Ovary (tissue), 9 donors: ENCODE data around the gene THSD4. TPM values are rescaled to one million over a fixed set of nuclear protein-coding genes. Genes with fewer than 3 reads are reported as not detected.

Experiments
- DNase-seq, 5 donors: peaks; one replicate each; pipeline ENCODE4 v3.0.0-alpha.2; 2019 to 2020
- H3K27ac ChIP-seq, 2 donors: fragments of 200-600 bp; one replicate each; pipeline versions ENCODE4 v1.5.1 to v1.8.0; 2019 to 2022
- H3K27me3 ChIP-seq: fragments of 200-600 bp; one replicate; pipeline ENCODE4 v1.8.0; 2022
- H3K36me3 ChIP-seq: fragments of 200-600 bp; sonication (generic); one replicate; pipeline ENCODE4 v1.5.1; 2019
- H3K4me1 ChIP-seq: one replicate; pipeline ENCODE4 v1.8.1; 2013; ENCODE audit warnings: mild to moderate bottlenecking, moderate library complexity; ENCODE audit not compliant: insufficient read depth
- H3K4me3 ChIP-seq: fragments of 200-600 bp; sonication (generic); one replicate; pipeline ENCODE4 v1.5.1; 2017
- H3K9me3 ChIP-seq, 2 donors: fragments of 200-600 bp in 1 of 2; sonication (generic) in 1 of 2; one replicate each; pipeline versions ENCODE4 v1.5.1 to v1.8.1; 2013 to 2019; ENCODE audit warnings: mild to moderate bottlenecking in 1 of 2, moderate library complexity in 1 of 2
- EP300 ChIP-seq: sonication (generic); formaldehyde crosslinking; IDR thresholded peaks from one replicate; pipeline ENCODE4 v1.6.1; 2017; ENCODE audit warnings: antibody characterized with exemption
- POLR2A ChIP-seq: fragments of 450-650 bp; IDR thresholded peaks from one replicate; pipeline ENCODE4 v1.6.1; 2017; ENCODE audit warnings: antibody characterized with exemption, mild to moderate bottlenecking, moderate library complexity
- WGBS, 3 donors: extraction: QIAGEN DNeasy Blood & Tissue Kit in 1 of 3; methylation state at CpG; one replicate each; pipeline versions ENCODE4 v1.1.5 to v1.1.7; 2013 to 2017; 5-methylcytosine and 5-hydroxymethylcytosine counted together
- intact Hi-C, 4 donors: fragments of 100-400 bp; cut with DNase I; formaldehyde crosslinking; loops; one replicate each; pipeline versions ENCODE4 v1.11.0 to v1.15.1; 2022 to 2023
- polyA plus RNA-seq, 2 donors: library from polyadenylated mRNA; stranded (reverse); fragments of 200-250 nt in 1 of 2; fragments of 350-450 nt in 1 of 2; fragmentation: Illumina TruSeq in 1 of 2; extraction: RNeasy Lipid Tissue Mini Kit (QIAGEN cat#74804) in 1 of 2; gene quantifications; one replicate each; pipeline ENCODE4 v1.2.3, GENCODE V29; 2013 to 2014
- total RNA-seq, 7 donors: library from RNA; depleted of rRNA in 2 of 7; stranded (reverse); fragments of >200 nt in 2 of 7; fragmentation: NEBNext Ultra II Directional in 3 of 7; extraction: Animal tissue kit (Norgen Biotek cat#: 25700) in 3 of 7; gene quantifications; one replicate each; pipeline versions ENCODE4 v1.1.0 to v1.2.4, GENCODE V29; 2016 to 2023
- TF ChIP-seq, protein P1 (sequence below), 3 donors: fragments of 450-650 bp in 2 of 3; fragments of 200-600 bp in 1 of 3; IDR thresholded peaks; one replicate each; pipeline versions ENCODE4 v1.5.1 to v1.8.0; 2016 to 2022; ENCODE audit warnings: antibody characterized with exemption in 3 of 3, mild to moderate bottlenecking in 1 of 3
- donor health status: DM: no; HTN: no; CAD: no; lungs with moderate emphysema.
- donor health status: DM: no; HTN: no; CAD: no.
- donor health status: Bipolar disorder and iron deficiency.
- donor health status: DM: yes; HTN: yes; CAD: no.
- donor health status: DM: no; HTN: no; CAD: no.
- donor health status: DM: yes; HTN: yes; CAD: no.

The THSD4 gene
- total and polyA plus RNA-seq, 9 donors = 3.2 to 53.4 (median 13.5) TPM

DNA sequence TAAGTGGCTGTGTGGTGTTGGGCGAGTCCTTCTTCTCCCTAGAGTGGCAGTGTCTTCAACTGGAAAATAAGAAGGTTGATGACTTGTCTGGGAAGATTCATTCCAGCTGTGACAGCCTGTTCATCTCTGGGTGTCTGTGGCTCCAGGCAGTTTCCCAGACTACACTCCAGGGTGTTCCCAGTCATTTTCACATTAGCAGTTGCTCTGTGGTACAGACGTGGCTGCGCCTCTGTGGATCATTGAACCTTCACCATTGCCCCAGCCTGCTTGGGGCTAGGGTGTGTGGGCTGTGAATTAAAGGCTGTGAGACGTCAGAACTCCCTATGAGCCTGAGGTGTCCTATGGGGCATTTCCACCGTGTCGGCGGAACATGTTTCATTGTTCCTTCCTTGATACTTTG, 455.5 kb downstream of the THSD4 start:
- Histone ChIP-seq H3K36me3 (no peaks in the 10 kb centered on the region), H3K4me3 (no peak overlapping the region), H3K9me3 (no peaks in the 10 kb centered on the region), H3K27me3 (no peaks in the 10 kb centered on the region), H3K27ac (no peak overlapping the region), H3K4me1 (peaks cover under 1% of the 10 kb centered on the region)
- no peak for TF ChIP-seq POLR2A
- TF ChIP-seq, protein P1, sequence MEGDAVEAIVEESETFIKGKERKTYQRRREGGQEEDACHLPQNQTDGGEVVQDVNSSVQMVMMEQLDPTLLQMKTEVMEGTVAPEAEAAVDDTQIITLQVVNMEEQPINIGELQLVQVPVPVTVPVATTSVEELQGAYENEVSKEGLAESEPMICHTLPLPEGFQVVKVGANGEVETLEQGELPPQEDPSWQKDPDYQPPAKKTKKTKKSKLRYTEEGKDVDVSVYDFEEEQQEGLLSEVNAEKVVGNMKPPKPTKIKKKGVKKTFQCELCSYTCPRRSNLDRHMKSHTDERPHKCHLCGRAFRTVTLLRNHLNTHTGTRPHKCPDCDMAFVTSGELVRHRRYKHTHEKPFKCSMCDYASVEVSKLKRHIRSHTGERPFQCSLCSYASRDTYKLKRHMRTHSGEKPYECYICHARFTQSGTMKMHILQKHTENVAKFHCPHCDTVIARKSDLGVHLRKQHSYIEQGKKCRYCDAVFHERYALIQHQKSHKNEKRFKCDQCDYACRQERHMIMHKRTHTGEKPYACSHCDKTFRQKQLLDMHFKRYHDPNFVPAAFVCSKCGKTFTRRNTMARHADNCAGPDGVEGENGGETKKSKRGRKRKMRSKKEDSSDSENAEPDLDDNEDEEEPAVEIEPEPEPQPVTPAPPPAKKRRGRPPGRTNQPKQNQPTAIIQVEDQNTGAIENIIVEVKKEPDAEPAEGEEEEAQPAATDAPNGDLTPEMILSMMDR (IDR thresholded peaks at IDR 0.05) = no peak
- 92 to 96% (median 94%) methylated on average over 7 of the region's 7 CpGs for WGBS, 3 donors
- DNase-seq = no peak
- intact Hi-C loops = no loop called here

DNA sequence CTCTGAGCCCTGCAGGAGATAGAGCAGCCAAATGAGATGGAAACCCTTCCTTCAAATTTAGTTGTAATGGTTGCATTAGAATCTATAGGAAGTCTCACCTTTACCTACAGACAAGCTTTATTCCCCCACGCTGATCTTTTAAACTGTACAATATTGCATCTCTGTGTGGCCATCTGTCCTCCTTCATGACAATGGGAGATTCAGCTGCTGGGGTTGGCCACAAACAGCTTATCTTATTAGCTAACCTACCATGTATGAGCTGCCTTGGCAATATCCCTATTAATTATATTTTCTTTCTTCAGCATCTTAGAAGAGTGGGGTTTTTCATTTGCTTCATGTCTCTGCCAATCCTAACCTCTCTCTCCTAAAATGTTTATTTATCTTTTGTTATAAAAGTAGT, 456.4 kb downstream of the THSD4 start:
- Histone ChIP-seq H3K36me3 (no peaks in the 10 kb centered on the region), H3K4me3 (no peak overlapping the region), H3K27ac (no peak overlapping the region), H3K9me3 (no peaks in the 10 kb centered on the region), H3K4me1 (no peaks in the 10 kb centered on the region), H3K27me3 (no peaks in the 10 kb centered on the region)
- TF ChIP-seq POLR2A (no peak), EP300 (no peak)
- TF ChIP-seq, protein P1 (IDR thresholded peaks at IDR 0.05) = no peak
- intact Hi-C loops = no loop called here
- 88 to 96% (median 94%) methylated on average over 1 of the region's 1 CpG for WGBS, 3 donors
- DNase-seq = no peak

DNA sequence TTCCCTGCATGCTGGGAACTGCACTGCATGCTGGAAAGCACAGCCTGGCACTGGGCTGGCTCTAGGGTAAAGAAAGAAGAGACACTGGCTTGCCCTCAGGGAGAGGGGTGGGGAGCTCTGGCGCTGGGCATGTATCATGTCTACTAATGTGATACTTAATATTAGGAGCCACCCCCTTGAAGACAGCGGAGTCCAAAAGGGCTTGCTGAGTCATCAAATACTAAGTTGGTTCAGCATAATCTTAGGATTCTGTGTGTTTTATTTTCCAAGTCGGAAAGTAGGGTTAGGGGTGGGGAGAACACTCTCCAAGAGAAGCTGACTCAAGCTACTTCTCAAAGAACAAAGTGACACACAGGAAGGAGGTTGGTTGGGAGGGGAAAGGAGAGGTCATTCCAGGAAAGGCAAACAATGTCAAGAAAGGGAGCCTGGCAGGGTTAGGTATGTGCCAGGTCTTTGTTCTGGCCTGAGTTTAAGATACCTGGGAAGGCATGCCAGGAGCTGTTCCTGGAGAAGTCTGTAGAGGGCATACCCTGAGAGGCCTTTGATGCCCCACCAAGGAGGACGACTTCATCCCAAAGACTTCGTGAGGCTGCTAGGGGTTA, 457.3 kb downstream of the THSD4 start:
- no peak for DNase-seq
- H3K4me1 ChIP-seq = no peaks in the 10 kb centered on the region
- 58 to 79% (median 77%) methylated on average over 5 of the region's 5 CpGs for WGBS, 3 donors
- H3K27me3 ChIP-seq = no peaks in the 10 kb centered on the region
- no peak overlapping the region for H3K27ac ChIP-seq
- H3K36me3 ChIP-seq = no peaks in the 10 kb centered on the region
- intact Hi-C loops = no loop called here
- TF ChIP-seq POLR2A (no peak), EP300 (no peak)
- TF ChIP-seq, protein P1 (IDR thresholded peaks at IDR 0.05) = no peak
- H3K4me3 ChIP-seq = no peak overlapping the region
- H3K9me3 ChIP-seq = no peaks in the 10 kb centered on the region

DNA sequence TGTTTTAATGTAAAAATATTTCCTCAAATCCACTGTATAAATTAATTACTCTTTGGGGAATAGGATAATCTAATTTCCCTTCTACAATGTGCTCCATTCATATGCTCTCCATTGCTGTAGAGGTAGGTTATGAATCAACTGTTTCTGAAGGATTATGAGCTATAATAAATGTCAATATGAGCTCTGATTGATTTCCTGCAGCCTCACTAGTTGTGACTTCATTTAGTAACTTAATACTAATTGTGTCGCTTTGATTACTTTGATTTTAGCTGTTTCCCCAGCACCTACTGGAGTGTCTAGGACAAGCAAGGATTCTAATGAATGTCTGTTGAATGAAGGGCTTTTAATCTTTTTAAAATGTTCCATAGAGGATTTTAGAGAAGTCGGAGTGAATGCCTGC, 458.3 kb downstream of the THSD4 start:
- intact Hi-C loops = no loop called here
- H3K4me1 ChIP-seq = no peaks in the 10 kb centered on the region
- H3K4me3 ChIP-seq = no peak overlapping the region
- WGBS, 3 donors = 71 to 94% (median 93%) methylated on average over 2 of the region's 2 CpGs
- DNase-seq = no peak
- H3K9me3 ChIP-seq = no peaks in the 10 kb centered on the region
- no peak for TF ChIP-seq POLR2A
- TF ChIP-seq, protein P1 (IDR thresholded peaks at IDR 0.05) = no peak
- no peak for TF ChIP-seq EP300
- H3K27ac ChIP-seq = no peak overlapping the region
- H3K36me3 ChIP-seq = no peaks in the 10 kb centered on the region
- no peaks in the 10 kb centered on the region for H3K27me3 ChIP-seq
